B cell (primary cell): ENCODE results near the gene FBN1.

Experiments
- CTCF ChIP-seq: fragments of 200-600 bp; IDR thresholded peaks from one replicate; pipeline ENCODE4 v1.8.0; 2022; ENCODE audit warnings: antibody characterized with exemption, mild to moderate bottlenecking
- EZH2 ChIP-seq: IDR thresholded peaks from 2 replicates; pipeline ENCODE4 v1.6.1; 2012; ENCODE audit warnings: borderline replicate concordance, low read depth, mild to moderate bottlenecking, moderate library complexity, low read length; ENCODE audit not compliant: insufficient read depth, poor library complexity, severe bottlenecking

GRCh38 chr15:48645558-48646330 lies at the start of gene FBN1:
- TF ChIP-seq CTCF (no peak), EZH2 (no peak)
